Renal cortical epithelial cell (primary cell): ENCODE data around the gene DPCD. TPM values are rescaled to one million over a fixed set of nuclear protein-coding genes. Genes with fewer than 3 reads are reported as not detected.

Experiments
- total RNA-seq: library from RNA; depleted of rRNA; stranded (reverse); fragments of >200 nt; gene quantifications from 2 replicates; pipeline ENCODE4 v1.2.3, GENCODE V29; 2014

The DPCD gene
- total RNA-seq, 1 donor from 2014 or later, result 79.8 TPM

Other genes with a start within 250 kb of the DPCD start
- 4.7 and 19.6 TPM in 2 replicates for gene BTRC, start 234.2 kb upstream of the DPCD start, total RNA-seq
- 9.6 and 13.8 TPM in 2 replicates for gene POLL, start 64 bp upstream of the DPCD start, total RNA-seq
- 32.3 and 43.2 TPM in 2 replicates for gene FBXW4, start 106.8 kb downstream of the DPCD start, total RNA-seq
- gene FGF8, start 187.8 kb downstream of the DPCD start, total RNA-seq, result not detected in 2 replicates
- gene NPM3, start 195.1 kb downstream of the DPCD start, total RNA-seq, result 55.2 and 236 TPM in 2 replicates
- gene OGA, start 230.1 kb downstream of the DPCD start, total RNA-seq, result 67.0 and 116 TPM in 2 replicates